ENCODE data around the gene AGK. TPM values are rescaled to one million over a fixed set of nuclear protein-coding genes. Genes with fewer than 3 reads are reported as not detected.
"Not testable (repeated sequence)": the region's sequence is repeated elsewhere in the genome, so short reads cannot be mapped to it uniquely, and the experiment has no call there.

Gene AGK
- total RNA-seq, 1 experiment from 2014 or later, result 41.9 TPM

GRCh38 chr7:141640239-141640840, 89.1 kb downstream of the AGK start:
- BruUV-seq (replicated peaks), result no TSS peak
- no peaks in the 10 kb centered on the region for H3K4me1 ChIP-seq (ENCODE audit: insufficient read depth, low read length, poor library complexity, severe bottlenecking)
- no peak overlapping the region for H3K4me3 ChIP-seq (ENCODE audit: low read depth, low read length, poor library complexity, severe bottlenecking)
- H3K9me3 ChIP-seq (ENCODE audit: low read depth, low read length, poor library complexity, severe bottlenecking), result no peaks in the 10 kb centered on the region
- intact Hi-C loops (cut with micrococcal nuclease; ENCODE audit: unreplicated experiment), result no loop called here
- no peak for TF ChIP-seq EZH2 (IDR thresholded peaks at IDR 0.05; ENCODE audit: borderline replicate concordance, low read depth, low read length, poor library complexity, severe bottlenecking)
- no peak for TF ChIP-seq CTCF (conservative IDR thresholded peaks at IDR 0.05; ENCODE audit: low read depth, low read length)
- no peak overlapping the region for H3K27ac ChIP-seq (ENCODE audit: low read depth, low read length, poor library complexity, severe bottlenecking)
- no peak for DNase-seq (ENCODE audit: low spot score)
- POLR2A ChIA-PET (ENCODE audit: low non-redundant PET), result no interaction called here
- CTCF ChIA-PET, result no interaction called here
- no peaks in the 10 kb centered on the region for H3K36me3 ChIP-seq (ENCODE audit: insufficient read depth, low read length, poor library complexity, severe bottlenecking)
- H3K27me3 ChIP-seq (replicated peaks; ENCODE audit: insufficient read depth, low read depth, low read length, poor library complexity), result no peaks in the 10 kb centered on the region

GRCh38 chr7:141641876-141642275, 90.7 kb downstream of the AGK start:
- H3K36me3 ChIP-seq (ENCODE audit: insufficient read depth, low read length, poor library complexity, severe bottlenecking), result no peaks in the 10 kb centered on the region
- ChIA-PET CTCF (no interaction called here), POLR2A (ENCODE audit: low non-redundant PET) (no interaction called here)
- BruUV-seq (replicated peaks), result no TSS peak
- H3K4me3 ChIP-seq (ENCODE audit: low read depth, low read length, poor library complexity, severe bottlenecking), result no peak overlapping the region
- DNase-seq (ENCODE audit: low spot score), result no peak
- H3K27ac ChIP-seq (ENCODE audit: low read depth, low read length, poor library complexity, severe bottlenecking), result no peak overlapping the region
- no peak for TF ChIP-seq EZH2 (IDR thresholded peaks at IDR 0.05; ENCODE audit: borderline replicate concordance, low read depth, low read length, poor library complexity, severe bottlenecking)
- no peak for TF ChIP-seq CTCF (conservative IDR thresholded peaks at IDR 0.05; ENCODE audit: low read depth, low read length)
- intact Hi-C loops (cut with micrococcal nuclease; ENCODE audit: unreplicated experiment), result no loop called here
- H3K9me3 ChIP-seq (ENCODE audit: low read depth, low read length, poor library complexity, severe bottlenecking), result no peaks in the 10 kb centered on the region
- no peaks in the 10 kb centered on the region for H3K27me3 ChIP-seq (replicated peaks; ENCODE audit: insufficient read depth, low read depth, low read length, poor library complexity)
- H3K4me1 ChIP-seq (ENCODE audit: insufficient read depth, low read length, poor library complexity, severe bottlenecking), result no peaks in the 10 kb centered on the region

- no peak for TF ChIP-seq EZH2 (IDR thresholded peaks at IDR 0.05; ENCODE audit: borderline replicate concordance, low read depth, low read length, poor library complexity, severe bottlenecking)
- intact Hi-C loops (cut with micrococcal nuclease; ENCODE audit: unreplicated experiment), result no loop called here
- CTCF ChIA-PET, result no interaction called here
- no TSS peak for BruUV-seq (replicated peaks)
- no peaks in the 10 kb centered on the region for H3K9me3 ChIP-seq (ENCODE audit: low read depth, low read length, poor library complexity, severe bottlenecking)
- H3K4me1 ChIP-seq (ENCODE audit: insufficient read depth, low read length, poor library complexity, severe bottlenecking), result no peaks in the 10 kb centered on the region
- no peaks in the 10 kb centered on the region for H3K36me3 ChIP-seq (ENCODE audit: insufficient read depth, low read length, poor library complexity, severe bottlenecking)
- no peak overlapping the region for H3K4me3 ChIP-seq (ENCODE audit: low read depth, low read length, poor library complexity, severe bottlenecking)
- no peak for DNase-seq (ENCODE audit: low spot score)
- no peaks in the 10 kb centered on the region for H3K27me3 ChIP-seq (replicated peaks; ENCODE audit: insufficient read depth, low read depth, low read length, poor library complexity)
- no peak overlapping the region for H3K27ac ChIP-seq (ENCODE audit: low read depth, low read length, poor library complexity, severe bottlenecking)
- POLR2A ChIA-PET (ENCODE audit: low non-redundant PET), result no interaction called here
Observed at GRCh38 chr7:141645188-141645587, 94.0 kb downstream of the AGK start.

- TF ChIP-seq CTCF (conservative IDR thresholded peaks at IDR 0.05; ENCODE audit: low read depth, low read length) (no peak), EZH2 (IDR thresholded peaks at IDR 0.05; ENCODE audit: borderline replicate concordance, low read depth, low read length, poor library complexity, severe bottlenecking) (no peak)
- ChIA-PET POLR2A (ENCODE audit: low non-redundant PET) (no interaction called here), CTCF (no interaction called here)
- no peaks in the 10 kb centered on the region for H3K9me3 ChIP-seq (ENCODE audit: low read depth, low read length, poor library complexity, severe bottlenecking)
- no peak overlapping the region for H3K27ac ChIP-seq (ENCODE audit: low read depth, low read length, poor library complexity, severe bottlenecking)
- no peak for DNase-seq (ENCODE audit: low spot score)
- H3K27me3 ChIP-seq (replicated peaks; ENCODE audit: insufficient read depth, low read depth, low read length, poor library complexity), result no peaks in the 10 kb centered on the region
- no TSS peak for BruUV-seq (replicated peaks)
- no peaks in the 10 kb centered on the region for H3K36me3 ChIP-seq (ENCODE audit: insufficient read depth, low read length, poor library complexity, severe bottlenecking)
- intact Hi-C loops (cut with micrococcal nuclease; ENCODE audit: unreplicated experiment), result no loop called here
- H3K4me1 ChIP-seq (ENCODE audit: insufficient read depth, low read length, poor library complexity, severe bottlenecking), result no peaks in the 10 kb centered on the region
- H3K4me3 ChIP-seq (ENCODE audit: low read depth, low read length, poor library complexity, severe bottlenecking), result no peak overlapping the region
Observed at GRCh38 chr7:141646826-141647480, 95.7 kb downstream of the AGK start.

- POLR2A ChIA-PET (ENCODE audit: low non-redundant PET); H3K27ac ChIP-seq (ENCODE audit: low read depth, low read length, poor library complexity, severe bottlenecking); H3K27me3 ChIP-seq (replicated peaks; ENCODE audit: insufficient read depth, low read depth, low read length, poor library complexity); H3K4me1 ChIP-seq (ENCODE audit: insufficient read depth, low read length, poor library complexity, severe bottlenecking); DNase-seq (ENCODE audit: low spot score); CTCF ChIA-PET; H3K36me3 ChIP-seq (ENCODE audit: insufficient read depth, low read length, poor library complexity, severe bottlenecking); BruUV-seq (replicated peaks); intact Hi-C loops (cut with micrococcal nuclease; ENCODE audit: unreplicated experiment); H3K4me3 ChIP-seq (ENCODE audit: low read depth, low read length, poor library complexity, severe bottlenecking); H3K9me3 ChIP-seq (ENCODE audit: low read depth, low read length, poor library complexity, severe bottlenecking): not testable (repeated sequence)
Observed at GRCh38 chr7:141647701-141648100, 96.5 kb downstream of the AGK start.

Measured in A673 (cell line).